ENCODE data around the gene RILPL1.

DNA sequence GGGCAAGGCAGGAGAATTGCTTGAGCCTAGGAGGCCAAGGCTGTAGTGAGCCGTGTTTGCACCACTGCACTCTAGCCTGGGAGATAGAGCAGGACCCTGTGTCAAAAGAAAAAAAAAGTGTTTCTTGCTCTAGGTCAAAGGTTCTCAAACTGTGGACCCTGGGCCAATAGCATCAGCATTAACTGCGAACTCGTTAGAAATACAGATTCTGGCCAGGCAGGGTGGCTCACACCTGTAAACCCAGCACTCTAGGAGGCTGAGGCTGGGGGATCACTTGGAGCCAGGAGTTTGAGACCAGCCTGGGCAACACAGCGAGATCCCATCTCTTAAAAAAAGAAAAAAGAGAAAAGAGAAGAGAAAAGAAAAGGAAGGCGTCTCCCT lies 97.9 kb downstream of the RILPL1 start:
- TF ChIP-seq CTCF (IDR thresholded peaks at IDR 0.05) (no peak), POLR2A (IDR thresholded peaks at IDR 0.05) (no peak)
